NAMALWA (cell line): ENCODE data around the gene PLD4.
"Not testable (repeated sequence)": the region's sequence is repeated elsewhere in the genome, so short reads cannot be mapped to it uniquely, and the experiment has no call there.

Experiments used
- DNase-seq: peaks from one replicate; pipeline ENCODE4 v3.0.0-alpha.2; 2015; ENCODE audit warnings: low spot score

Gene PLD4

GRCh38 chr14:104886690-104887622 lies 37.7 kb upstream of the PLD4 start:
- no peak for DNase-seq

- no peak for DNase-seq
Observed at GRCh38 chr14:104887623-104888488, 36.8 kb upstream of the PLD4 start.

GRCh38 chr14:104888489-104889374 lies 35.9 kb upstream of the PLD4 start:
- no peak for DNase-seq

GRCh38 chr14:104889375-104889757 lies 35.3 kb upstream of the PLD4 start:
- no peak for DNase-seq

DNA sequence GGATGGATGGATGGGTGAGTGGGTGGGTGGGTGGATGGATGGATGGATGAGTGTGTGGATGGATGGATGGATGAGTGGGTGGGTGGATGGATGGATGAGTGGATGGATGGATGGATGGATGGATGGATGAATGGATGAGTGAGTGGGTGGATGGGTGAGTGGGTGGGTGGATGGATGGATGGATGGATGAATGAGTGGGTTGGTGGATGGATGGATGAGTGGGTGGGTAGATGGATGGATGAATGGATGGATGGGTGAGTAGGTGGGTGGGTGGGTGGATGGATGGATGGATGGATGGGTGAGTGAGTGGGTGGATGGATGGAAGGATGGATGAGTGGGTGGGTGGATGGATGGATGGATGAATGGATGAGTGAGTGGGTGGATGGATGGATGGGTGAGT lies 34.4 kb upstream of the PLD4 start:
- DNase-seq: not testable (repeated sequence)

DNA sequence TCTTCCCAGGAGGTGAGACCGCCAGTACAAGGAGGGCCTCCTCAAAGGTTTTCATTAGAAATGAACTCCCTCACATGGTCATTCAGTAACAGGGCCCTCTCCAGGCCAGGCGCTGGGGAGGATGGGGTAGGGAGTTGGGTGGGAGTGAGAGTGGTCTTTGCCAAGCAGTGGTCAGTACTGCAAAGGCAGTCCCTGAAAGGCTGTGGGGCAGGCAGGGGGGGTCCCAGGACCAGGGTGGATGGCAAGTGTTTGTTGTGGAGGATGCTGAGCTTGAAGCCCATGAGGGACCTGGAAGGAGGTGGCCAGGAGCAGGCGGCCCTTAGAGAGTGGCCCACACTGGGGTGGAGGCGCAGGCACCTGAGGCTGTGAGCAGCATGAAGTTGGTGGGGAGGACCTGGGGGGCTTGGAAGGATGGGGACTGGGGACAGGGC lies 33.5 kb upstream of the PLD4 start:
- peak; percentile 3 for DNase-seq

GRCh38 chr14:104891664-104892530 lies 32.8 kb upstream of the PLD4 start:
- DNase-seq: peak; percentile 9

GRCh38 chr14:104892531-104893434 lies 31.9 kb upstream of the PLD4 start:
- no peak for DNase-seq

DNA sequence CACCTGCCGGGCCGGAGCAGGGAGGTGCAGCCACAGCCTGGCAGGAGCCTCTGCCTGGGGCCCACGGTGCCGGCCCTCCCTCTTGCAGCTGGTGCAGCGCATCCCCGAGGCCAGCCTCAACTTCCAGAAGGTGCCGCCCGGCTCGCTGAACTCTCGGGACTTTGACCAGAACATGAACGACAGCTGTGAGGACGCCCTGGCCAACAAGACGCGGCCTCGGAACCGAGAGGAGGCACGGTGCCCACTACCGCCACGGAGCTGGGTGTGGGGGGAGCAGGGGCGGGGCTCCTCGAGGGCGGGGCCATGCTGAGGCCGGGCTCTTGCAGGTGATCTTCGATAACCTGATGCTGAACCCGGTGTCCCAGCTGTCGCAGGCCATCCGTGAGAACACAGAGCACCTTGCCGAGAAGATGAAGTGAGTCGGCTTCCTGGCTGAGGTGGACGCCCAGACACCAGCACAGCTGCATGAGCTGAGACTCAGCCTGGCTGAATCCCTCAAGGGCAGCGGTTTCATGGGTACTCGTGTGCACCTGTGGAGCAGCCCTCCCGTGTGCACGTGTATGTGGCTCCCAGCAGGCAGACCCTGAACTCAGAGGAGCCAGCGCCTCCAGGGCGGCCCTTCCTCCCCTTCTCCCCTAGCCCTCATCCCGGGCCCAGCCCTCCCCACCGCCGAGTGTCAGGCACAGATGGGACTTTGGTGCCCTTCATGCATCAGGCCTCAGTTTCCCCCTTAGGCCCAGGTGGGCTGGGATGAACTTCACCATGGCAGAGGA lies 31.1 kb upstream of the PLD4 start:
- DNase-seq: peak; percentile 81

- DNase-seq: no peak
Observed at GRCh38 chr14:104894331-104895206, 30.1 kb upstream of the PLD4 start.

GRCh38 chr14:104895207-104895785 lies 29.4 kb upstream of the PLD4 start:
- no peak for DNase-seq

DNA sequence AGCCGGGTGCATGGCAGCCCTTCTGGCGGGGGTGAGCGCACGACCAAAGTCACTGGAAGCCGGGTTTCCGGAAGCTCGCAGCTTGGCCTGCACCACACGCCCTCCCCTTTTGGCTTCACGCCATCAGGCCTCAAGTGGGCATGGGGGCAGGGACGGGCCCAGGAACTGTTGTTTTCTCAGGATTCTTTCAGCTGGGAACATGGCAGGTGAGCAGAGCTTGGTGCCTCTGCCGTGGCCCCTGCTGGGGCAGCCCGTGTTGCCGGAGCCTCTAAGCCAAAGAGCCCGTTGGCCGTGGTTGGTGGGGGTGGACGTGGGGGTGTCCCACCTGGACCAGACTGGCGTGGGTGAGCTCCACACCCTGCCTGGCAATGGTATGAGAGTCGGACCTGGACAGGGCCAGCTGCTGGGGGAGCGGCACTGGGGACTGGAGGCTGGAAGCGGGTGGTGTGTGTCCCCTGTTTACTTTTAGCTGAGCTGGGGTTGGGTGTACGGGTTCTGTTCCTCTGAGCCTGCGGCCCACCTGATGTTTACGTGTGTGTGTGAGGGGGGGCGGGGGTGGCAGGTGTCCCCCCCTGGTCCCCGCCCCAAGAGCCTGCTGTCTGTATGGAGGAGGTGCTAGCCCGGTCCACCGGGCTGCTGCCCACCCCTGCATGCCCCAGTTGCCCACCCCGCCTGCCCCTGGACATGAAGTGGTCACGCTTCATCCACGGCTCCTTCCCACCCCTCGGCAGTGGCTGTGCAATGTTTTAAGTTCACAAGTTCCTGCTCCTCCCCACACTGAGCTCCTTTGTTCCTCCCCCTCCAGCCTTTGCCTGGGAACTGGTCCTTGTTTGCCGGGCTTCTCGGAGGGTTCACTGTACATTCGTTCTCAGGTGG lies 28.7 kb upstream of the PLD4 start:
- peak; percentile 59 for DNase-seq

DNA sequence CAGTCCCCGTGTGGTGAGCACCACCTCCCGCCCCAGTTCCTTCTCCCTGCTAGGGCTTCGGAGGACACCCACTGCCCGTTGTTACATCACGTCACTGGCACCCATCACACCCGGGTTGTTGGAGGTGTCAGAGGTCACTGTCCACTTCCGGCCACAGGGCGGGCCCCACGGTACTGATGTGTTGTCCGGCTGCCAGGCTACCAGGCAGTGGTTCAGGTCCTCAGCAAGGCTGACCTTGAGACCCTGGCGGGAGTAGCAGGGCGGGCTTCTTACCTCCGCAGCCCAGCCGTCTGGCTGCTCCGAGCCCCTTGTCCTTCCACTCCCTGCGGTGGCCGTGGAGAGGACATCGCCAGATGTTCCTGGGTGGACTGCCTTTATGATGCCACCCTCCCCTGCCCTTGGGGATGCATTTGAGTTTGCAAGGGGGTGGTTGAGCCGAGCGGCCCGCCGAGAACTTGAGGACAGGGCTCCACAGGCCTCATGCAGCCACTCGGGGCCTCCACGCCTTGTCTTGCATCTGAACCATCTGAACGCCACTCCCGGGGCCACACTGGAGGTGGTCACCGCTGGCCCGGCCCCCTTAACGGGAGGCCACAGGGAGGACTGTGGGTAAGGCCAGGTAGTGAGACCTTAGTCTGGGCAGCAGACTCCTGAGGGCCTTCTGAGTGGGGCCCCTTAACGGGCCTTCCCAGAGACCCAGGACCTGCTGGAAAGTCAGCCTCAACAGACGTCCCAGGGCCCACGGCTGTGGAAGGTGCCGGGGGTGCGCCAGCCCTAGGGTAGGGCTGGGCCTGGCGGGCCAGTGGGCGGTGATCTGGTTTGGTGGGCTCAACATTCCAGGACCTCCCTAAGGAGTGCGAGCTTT lies 27.1 kb upstream of the PLD4 start:
- no peak for DNase-seq

GRCh38 chr14:104898195-104898558 lies 26.5 kb upstream of the PLD4 start:
- no peak for DNase-seq

GRCh38 chr14:104898870-104899510 lies 25.7 kb upstream of the PLD4 start:
- DNase-seq: no peak
